ENCODE measurements around the gene HEXD.

- TF ChIP-seq CTCF (IDR thresholded peaks at IDR 0.05) = no peak
- no peak for TF ChIP-seq POLR2A (IDR thresholded peaks at IDR 0.05)
These were observed 13.9 kb downstream of the HEXD start for GRCh38 chr17:82432017-82432416.
